ENCODE data around the gene UBN2.

Gene UBN2

DNA sequence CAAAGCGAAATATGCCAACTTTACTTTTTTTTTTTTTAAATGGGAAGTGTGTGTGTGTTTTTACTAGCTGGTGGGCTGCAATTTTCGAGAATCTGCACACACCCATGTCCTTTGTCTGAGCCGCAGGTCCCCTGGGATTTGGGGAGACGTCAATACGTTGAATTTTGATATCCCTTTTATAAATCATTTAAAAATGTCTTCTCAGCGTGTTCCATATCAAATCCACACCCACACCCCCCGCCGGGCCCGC, 109.7 kb downstream of the UBN2 start (continued):
- TF ChIP-seq ZSCAN23 (tag by site-specific recombination; IDR thresholded peaks at IDR 0.05) (no peak), ZNF433 (tag by site-specific recombination; IDR thresholded peaks at IDR 0.05; ENCODE audit: low read depth) (no peak), ZNF571 (tag by site-specific recombination; IDR thresholded peaks at IDR 0.05) (no peak), BCL11A (tag by site-specific recombination; IDR thresholded peaks at IDR 0.05; ENCODE audit: low read depth) (peak; percentile 15; the same call in 1 of the 2 replicates)
- TF ChIP-seq, protein P1, sequence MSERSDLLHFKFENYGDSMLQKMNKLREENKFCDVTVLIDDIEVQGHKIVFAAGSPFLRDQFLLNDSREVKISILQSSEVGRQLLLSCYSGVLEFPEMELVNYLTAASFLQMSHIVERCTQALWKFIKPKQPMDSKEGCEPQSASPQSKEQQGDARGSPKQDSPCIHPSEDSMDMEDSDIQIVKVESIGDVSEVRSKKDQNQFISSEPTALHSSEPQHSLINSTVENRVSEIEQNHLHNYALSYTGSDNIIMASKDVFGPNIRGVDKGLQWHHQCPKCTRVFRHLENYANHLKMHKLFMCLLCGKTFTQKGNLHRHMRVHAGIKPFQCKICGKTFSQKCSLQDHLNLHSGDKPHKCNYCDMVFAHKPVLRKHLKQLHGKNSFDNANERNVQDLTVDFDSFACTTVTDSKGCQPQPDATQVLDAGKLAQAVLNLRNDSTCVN (tag by site-specific recombination; optimal IDR thresholded peaks at IDR 0.05), result no peak
- TF ChIP-seq, protein P2, sequence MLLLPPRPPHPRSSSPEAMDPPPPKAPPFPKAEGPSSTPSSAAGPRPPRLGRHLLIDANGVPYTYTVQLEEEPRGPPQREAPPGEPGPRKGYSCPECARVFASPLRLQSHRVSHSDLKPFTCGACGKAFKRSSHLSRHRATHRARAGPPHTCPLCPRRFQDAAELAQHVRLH (tag by site-specific recombination; IDR thresholded peaks at IDR 0.05), result no peak
- TF ChIP-seq, protein P3, sequence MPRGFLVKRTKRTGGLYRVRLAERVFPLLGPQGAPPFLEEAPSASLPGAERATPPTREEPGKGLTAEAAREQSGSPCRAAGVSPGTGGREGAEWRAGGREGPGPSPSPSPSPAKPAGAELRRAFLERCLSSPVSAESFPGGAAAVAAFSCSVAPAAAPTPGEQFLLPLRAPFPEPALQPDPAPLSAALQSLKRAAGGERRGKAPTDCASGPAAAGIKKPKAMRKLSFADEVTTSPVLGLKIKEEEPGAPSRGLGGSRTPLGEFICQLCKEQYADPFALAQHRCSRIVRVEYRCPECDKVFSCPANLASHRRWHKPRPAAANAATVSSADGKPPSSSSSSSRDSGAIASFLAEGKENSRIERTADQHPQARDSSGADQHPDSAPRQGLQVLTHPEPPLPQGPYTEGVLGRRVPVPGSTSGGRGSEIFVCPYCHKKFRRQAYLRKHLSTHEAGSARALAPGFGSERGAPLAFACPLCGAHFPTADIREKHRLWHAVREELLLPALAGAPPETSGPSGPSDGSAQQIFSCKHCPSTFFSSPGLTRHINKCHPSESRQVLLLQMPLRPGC (tag by site-specific recombination; IDR thresholded peaks at IDR 0.05), result no peak

DNA sequence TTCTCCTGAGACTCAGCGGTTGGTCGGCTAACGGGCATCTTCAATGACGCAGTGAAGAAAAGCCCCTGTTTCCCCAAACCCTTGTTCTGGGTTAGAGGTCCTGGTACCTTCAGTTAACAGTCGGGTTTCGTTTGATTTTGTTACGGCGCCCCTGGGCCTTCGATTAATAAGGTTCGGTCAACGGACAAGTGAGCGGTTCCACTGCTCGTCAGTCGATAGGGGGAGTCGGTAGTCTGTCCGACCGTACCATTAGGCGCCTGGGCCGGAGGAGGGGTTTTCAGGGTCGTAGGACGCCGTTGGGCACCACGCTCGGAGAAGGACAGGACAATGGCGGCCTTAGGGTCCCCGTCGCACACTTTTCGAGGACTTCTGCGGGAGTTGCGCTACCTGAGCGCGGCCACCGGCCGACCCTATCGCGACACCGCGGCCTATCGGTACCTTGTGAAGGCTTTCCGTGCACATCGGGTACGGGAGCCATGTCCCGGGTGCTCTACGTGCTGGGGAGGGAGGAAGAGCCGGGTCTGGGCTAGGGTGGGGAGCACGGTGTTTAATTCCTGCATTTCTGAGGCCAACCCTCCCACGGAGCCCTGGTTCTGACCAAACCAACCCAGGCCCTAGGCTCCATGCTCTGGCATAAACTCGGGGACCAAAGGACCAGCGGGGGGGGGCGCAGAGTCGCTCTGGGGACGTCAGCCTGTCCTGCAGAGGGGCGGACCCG, 110.2 kb downstream of the UBN2 start, which contains the start of gene FMC1:
Gene FMC1, plus strand, starts transcription at position 280 of the 718 bp plus-strand sequence. Its CDS starts 48 bp downstream, at position 328.
- ChIA-PET CTCF (interaction anchor here (0.6 to 0.8 kb wide), 2 partner anchors 56 to 243 kb away, joined by 3 to 4 read pairs; no protein-coding TSS in a partner anchor), POLR2A (interaction anchor here (2.7 kb wide), 1 partner anchor 19 kb away, joined by 35 read pairs; the partner anchor contains the start of gene LUC7L2)
- H3K4me3 ChIP-seq (ENCODE audit: low read depth, low read length), result peak within 1 kb of the TSS; percentile 95
- H3K4me1 ChIP-seq (ENCODE audit: control insufficient read depth, insufficient read depth, low read length), result no peaks in the 10 kb centered on the region
- H3K9me3 ChIP-seq (ENCODE audit: control insufficient read depth, insufficient read depth, low read depth, low read length), result no peaks in the 10 kb centered on the region
- peaks cover 4 to 14% of the 10 kb centered on the region in 2 experiments; a peak in 2 of 3 replicates for H3K36me3 ChIP-seq (ENCODE audit: control insufficient read depth in 2 of 2, insufficient read depth in 1 of 2, low read length in 2 of 2)
- H3K27ac ChIP-seq (ENCODE audit: extremely low read depth, low read depth, low read length), result peak within 1 kb of the TSS; percentile 79
- TF ChIP-seq, protein P4, sequence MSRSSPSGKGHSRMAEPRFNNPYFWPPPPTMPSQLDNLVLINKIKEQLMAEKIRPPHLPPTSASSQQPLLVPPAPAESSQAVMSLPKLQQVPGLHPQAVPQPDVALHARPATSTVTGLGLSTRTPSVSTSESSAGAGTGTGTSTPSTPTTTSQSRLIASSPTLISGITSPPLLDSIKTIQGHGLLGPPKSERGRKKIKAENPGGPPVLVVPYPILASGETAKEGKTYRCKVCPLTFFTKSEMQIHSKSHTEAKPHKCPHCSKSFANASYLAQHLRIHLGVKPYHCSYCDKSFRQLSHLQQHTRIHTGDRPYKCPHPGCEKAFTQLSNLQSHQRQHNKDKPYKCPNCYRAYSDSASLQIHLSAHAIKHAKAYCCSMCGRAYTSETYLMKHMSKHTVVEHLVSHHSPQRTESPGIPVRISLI (tag by site-specific recombination; IDR thresholded peaks at IDR 0.05), result 0 out of 2 replicates have a peak, but pooled peaks have one; percentile 3
- TF ChIP-seq, protein P5, sequence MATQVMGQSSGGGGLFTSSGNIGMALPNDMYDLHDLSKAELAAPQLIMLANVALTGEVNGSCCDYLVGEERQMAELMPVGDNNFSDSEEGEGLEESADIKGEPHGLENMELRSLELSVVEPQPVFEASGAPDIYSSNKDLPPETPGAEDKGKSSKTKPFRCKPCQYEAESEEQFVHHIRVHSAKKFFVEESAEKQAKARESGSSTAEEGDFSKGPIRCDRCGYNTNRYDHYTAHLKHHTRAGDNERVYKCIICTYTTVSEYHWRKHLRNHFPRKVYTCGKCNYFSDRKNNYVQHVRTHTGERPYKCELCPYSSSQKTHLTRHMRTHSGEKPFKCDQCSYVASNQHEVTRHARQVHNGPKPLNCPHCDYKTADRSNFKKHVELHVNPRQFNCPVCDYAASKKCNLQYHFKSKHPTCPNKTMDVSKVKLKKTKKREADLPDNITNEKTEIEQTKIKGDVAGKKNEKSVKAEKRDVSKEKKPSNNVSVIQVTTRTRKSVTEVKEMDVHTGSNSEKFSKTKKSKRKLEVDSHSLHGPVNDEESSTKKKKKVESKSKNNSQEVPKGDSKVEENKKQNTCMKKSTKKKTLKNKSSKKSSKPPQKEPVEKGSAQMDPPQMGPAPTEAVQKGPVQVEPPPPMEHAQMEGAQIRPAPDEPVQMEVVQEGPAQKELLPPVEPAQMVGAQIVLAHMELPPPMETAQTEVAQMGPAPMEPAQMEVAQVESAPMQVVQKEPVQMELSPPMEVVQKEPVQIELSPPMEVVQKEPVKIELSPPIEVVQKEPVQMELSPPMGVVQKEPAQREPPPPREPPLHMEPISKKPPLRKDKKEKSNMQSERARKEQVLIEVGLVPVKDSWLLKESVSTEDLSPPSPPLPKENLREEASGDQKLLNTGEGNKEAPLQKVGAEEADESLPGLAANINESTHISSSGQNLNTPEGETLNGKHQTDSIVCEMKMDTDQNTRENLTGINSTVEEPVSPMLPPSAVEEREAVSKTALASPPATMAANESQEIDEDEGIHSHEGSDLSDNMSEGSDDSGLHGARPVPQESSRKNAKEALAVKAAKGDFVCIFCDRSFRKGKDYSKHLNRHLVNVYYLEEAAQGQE (tag by site-specific recombination; IDR thresholded peaks at IDR 0.05), result no peak; the same call in 1 of the 2 replicates
- TF ChIP-seq, protein P6, sequence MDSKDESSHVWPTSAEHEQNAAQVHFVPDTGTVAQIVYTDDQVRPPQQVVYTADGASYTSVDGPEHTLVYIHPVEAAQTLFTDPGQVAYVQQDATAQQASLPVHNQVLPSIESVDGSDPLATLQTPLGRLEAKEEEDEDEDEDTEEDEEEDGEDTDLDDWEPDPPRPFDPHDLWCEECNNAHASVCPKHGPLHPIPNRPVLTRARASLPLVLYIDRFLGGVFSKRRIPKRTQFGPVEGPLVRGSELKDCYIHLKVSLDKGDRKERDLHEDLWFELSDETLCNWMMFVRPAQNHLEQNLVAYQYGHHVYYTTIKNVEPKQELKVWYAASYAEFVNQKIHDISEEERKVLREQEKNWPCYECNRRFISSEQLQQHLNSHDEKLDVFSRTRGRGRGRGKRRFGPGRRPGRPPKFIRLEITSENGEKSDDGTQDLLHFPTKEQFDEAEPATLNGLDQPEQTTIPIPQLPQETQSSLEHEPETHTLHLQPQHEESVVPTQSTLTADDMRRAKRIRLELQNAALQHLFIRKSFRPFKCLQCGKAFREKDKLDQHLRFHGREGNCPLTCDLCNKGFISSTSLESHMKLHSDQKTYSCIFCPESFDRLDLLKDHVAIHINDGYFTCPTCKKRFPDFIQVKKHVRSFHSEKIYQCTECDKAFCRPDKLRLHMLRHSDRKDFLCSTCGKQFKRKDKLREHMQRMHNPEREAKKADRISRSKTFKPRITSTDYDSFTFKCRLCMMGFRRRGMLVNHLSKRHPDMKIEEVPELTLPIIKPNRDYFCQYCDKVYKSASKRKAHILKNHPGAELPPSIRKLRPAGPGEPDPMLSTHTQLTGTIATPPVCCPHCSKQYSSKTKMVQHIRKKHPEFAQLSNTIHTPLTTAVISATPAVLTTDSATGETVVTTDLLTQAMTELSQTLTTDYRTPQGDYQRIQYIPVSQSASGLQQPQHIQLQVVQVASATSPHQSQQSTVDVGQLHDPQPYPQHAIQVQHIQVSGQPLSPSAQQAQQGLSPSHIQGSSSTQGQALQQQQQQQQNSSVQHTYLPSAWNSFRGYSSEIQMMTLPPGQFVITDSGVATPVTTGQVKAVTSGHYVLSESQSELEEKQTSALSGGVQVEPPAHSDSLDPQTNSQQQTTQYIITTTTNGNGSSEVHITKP (tag by site-specific recombination; IDR thresholded peaks at IDR 0.05), result peak; percentile 99
- TF ChIP-seq ZIC2 (tag by site-specific recombination; IDR thresholded peaks at IDR 0.05) (peak; percentile 28), ZFP37 (tag by site-specific recombination; IDR thresholded peaks at IDR 0.05) (peak; percentile 89), ZBTB7A (tag by site-specific recombination; IDR thresholded peaks at IDR 0.05; ENCODE audit: low read depth) (peak; percentile 85), ZNF707 (tag by site-specific recombination; IDR thresholded peaks at IDR 0.05) (no peak)
- TF ChIP-seq, protein P7, sequence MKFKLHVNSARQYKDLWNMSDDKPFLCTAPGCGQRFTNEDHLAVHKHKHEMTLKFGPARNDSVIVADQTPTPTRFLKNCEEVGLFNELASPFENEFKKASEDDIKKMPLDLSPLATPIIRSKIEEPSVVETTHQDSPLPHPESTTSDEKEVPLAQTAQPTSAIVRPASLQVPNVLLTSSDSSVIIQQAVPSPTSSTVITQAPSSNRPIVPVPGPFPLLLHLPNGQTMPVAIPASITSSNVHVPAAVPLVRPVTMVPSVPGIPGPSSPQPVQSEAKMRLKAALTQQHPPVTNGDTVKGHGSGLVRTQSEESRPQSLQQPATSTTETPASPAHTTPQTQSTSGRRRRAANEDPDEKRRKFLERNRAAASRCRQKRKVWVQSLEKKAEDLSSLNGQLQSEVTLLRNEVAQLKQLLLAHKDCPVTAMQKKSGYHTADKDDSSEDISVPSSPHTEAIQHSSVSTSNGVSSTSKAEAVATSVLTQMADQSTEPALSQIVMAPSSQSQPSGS (tag by site-specific recombination; IDR thresholded peaks at IDR 0.05; ENCODE audit: low read depth), result no peak
- TF ChIP-seq, protein P8, sequence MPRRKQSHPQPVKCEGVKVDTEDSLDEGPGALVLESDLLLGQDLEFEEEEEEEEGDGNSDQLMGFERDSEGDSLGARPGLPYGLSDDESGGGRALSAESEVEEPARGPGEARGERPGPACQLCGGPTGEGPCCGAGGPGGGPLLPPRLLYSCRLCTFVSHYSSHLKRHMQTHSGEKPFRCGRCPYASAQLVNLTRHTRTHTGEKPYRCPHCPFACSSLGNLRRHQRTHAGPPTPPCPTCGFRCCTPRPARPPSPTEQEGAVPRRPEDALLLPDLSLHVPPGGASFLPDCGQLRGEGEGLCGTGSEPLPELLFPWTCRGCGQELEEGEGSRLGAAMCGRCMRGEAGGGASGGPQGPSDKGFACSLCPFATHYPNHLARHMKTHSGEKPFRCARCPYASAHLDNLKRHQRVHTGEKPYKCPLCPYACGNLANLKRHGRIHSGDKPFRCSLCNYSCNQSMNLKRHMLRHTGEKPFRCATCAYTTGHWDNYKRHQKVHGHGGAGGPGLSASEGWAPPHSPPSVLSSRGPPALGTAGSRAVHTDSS (tag by site-specific recombination; IDR thresholded peaks at IDR 0.05), result no peak
- TF ChIP-seq, protein P9, sequence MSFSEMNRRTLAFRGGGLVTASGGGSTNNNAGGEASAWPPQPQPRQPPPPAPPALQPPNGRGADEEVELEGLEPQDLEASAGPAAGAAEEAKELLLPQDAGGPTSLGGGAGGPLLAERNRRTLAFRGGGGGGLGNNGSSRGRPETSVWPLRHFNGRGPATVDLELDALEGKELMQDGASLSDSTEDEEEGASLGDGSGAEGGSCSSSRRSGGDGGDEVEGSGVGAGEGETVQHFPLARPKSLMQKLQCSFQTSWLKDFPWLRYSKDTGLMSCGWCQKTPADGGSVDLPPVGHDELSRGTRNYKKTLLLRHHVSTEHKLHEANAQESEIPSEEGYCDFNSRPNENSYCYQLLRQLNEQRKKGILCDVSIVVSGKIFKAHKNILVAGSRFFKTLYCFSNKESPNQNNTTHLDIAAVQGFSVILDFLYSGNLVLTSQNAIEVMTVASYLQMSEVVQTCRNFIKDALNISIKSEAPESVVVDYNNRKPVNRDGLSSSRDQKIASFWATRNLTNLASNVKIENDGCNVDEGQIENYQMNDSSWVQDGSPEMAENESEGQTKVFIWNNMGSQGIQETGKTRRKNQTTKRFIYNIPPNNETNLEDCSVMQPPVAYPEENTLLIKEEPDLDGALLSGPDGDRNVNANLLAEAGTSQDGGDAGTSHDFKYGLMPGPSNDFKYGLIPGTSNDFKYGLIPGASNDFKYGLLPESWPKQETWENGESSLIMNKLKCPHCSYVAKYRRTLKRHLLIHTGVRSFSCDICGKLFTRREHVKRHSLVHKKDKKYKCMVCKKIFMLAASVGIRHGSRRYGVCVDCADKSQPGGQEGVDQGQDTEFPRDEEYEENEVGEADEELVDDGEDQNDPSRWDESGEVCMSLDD (tag by site-specific recombination; IDR thresholded peaks at IDR 0.05), result peak; percentile 85
